GM10248 (cell line): ENCODE results near the gene BTBD19.
"Not testable (repeated sequence)": the region's sequence is repeated elsewhere in the genome, so short reads cannot be mapped to it uniquely, and the experiment has no call there.

Experiments used
- CTCF ChIA-PET: fragments of 300-600 bp; sonication (Branson Sonifier 250); formaldehyde crosslinking; extraction: SDS; loops from one replicate; lab custom pipeline; 2021; ENCODE audit warnings: antibody characterized with exemption; lab: Yijun Ruan, JAX
- POLR2A ChIA-PET: fragments of 350-650 bp; sonication (Branson Sonifier 250); formaldehyde crosslinking; extraction: SDS; loops from one replicate; lab custom pipeline; 2020; ENCODE audit warnings: antibody characterized with exemption; lab: Yijun Ruan, JAX
- DNase-seq: peaks from one replicate; pipeline ENCODE4 v3.0.0; 2012; ENCODE audit errors: extremely low spot score
- CTCF ChIP-seq: IDR thresholded peaks from 2 replicates; pipeline ENCODE4 v1.5.1; 2012; ENCODE audit warnings: mild to moderate bottlenecking, low read depth; ENCODE audit errors: extremely low read depth, missing control alignments, control extremely low read depth

BTBD19 gene

GRCh38 chr1:44792736-44793502, 15.4 kb upstream of the BTBD19 start:
- no peak for DNase-seq
- TF ChIP-seq CTCF = no peak
- ChIA-PET CTCF (interaction anchor here (0.7 to 2.6 kb wide), 28 partner anchors 9 to 776 kb away, joined by 3 to 21 read pairs (median 4); partner anchors contain the start of genes BTBD19, DYNLT4, HECTD3 and PTCH2), POLR2A (interaction anchor here (0.6 to 1.6 kb wide), 5 partner anchors 10 to 287 kb away, joined by 3 to 6 read pairs (median 3); no protein-coding TSS in a partner anchor)

DNA sequence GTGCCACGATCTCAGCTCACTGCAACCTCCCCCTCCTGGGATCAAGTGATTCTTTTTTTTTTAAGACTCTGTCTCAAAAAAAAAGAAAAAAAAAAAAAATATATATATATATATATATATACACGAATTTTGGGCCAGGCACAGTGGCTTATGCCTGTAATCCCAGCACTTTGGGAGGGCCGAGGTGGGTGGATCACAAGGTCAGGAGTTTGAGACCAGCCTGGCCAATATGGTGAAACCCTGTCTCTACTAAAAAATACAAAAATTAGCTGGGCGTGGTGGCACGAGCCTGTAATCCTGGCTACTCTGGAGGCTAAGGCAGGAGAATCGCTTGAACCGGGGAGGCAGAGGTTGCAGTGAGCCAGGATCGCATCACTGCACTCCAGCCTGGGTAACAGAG, 10.4 kb upstream of the BTBD19 start:
- not testable (repeated sequence) for DNase-seq
- ChIA-PET CTCF (interaction anchor here (1.9 to 5.9 kb wide), 2 partner anchors 10 to 67 kb away, joined by 5 to 98 read pairs; partner anchors contain the start of genes BEST4 and RNU5D-1), POLR2A (interaction anchor here (1.3 kb wide), 1 partner anchor 21 kb away, joined by 7 read pairs; no protein-coding TSS in a partner anchor)

DNA sequence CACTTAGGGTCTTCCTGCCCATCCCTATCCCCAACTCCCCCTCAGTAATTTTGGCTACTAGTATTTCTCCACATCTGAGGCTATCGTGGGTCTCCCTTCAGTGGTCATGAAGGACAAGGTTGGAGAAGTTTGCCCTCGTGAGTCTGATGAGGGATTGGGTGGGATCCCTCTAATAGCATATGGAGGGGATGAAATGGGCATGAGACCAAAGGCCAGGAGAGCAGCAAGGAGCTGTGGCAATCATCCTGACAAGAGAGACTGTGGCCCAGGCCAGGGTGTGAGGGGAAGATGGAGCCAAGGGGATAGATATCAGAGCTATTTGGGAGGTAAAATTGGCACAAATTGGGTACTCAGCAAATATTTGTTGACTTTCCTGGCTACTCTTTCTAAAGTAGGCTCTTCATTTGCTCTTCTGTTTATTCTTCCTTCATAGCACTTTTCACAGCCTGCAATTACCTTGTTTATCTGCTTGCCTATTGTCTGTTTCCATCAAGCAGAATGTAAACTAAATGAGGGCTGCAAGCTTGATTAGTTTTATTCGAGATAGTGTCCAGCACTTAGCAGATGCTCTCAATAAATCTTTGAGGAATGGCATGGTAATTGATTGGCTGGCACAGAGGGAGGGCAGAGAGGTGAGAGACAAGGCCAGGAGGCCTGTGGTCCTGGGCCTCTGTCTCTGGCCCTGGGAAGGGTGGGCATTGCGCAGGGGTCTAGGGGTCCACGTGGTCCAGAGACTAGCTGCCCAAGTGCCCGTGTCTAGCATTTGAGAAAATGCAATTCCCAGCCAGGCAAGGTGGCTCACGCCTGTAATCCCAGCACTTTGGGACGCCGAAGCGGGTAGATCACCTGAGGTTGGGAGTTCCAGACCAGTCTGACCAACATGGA, 9.6 kb upstream of the BTBD19 start:
- TF ChIP-seq CTCF = no peak
- CTCF ChIA-PET = interaction anchor here (0.9 to 5.9 kb wide), 8 partner anchors 10 to 70 kb away, joined by 3 to 98 read pairs (median 5); partner anchors contain the start of genes BEST4, BTBD19 and RNU5D-1
- no peak for DNase-seq
- POLR2A ChIA-PET = interaction anchor here (1.0 kb wide), 1 partner anchor 20 kb away, joined by 3 read pairs; no protein-coding TSS in a partner anchor

- peak; percentile 94 for TF ChIP-seq CTCF
- peak; percentile 99 for DNase-seq
- ChIA-PET POLR2A (interaction anchor here (0.5 to 2.3 kb wide), 25 partner anchors 9 to 786 kb away, joined by 3 to 57 read pairs (median 5); partner anchors contain the start of genes AKR1A1, BTBD19, HECTD3 and PTCH2), CTCF (interaction anchor here (0.7 to 5.9 kb wide), 26 partner anchors 9 to 539 kb away, joined by 3 to 98 read pairs (median 4); partner anchors contain the start of genes BEST4, BTBD19, HECTD3 and RNU5D-1)
Observed at GRCh38 chr1:44799770-44800584, 8.3 kb upstream of the BTBD19 start, which contains the start of gene PLK3. Gene PLK3 (plus strand): TSS chr1:44800377. CDS start chr1:44800464, 87 bp downstream.

GRCh38 chr1:44801491-44802305, 6.6 kb upstream of the BTBD19 start:
- DNase-seq = no peak
- ChIA-PET POLR2A (interaction anchor here (0.5 to 2.3 kb wide), 5 partner anchors 7 to 26 kb away, joined by 5 to 57 read pairs (median 11); partner anchors contain the start of genes BTBD19 and RPS8), CTCF (interaction anchor here (1.1 to 5.9 kb wide), 10 partner anchors 7 to 499 kb away, joined by 3 to 98 read pairs (median 4); partner anchors contain the start of genes BEST4, BTBD19 and RPS8)
- TF ChIP-seq CTCF = no peak
